GM12864 (cell line): ENCODE data around the gene HLCS.

Source experiments
- DNase-seq: peaks from one replicate; pipeline ENCODE4 v3.0.0-alpha.2; 2011; ENCODE audit warnings: low read depth
- H3K4me3 ChIP-seq: 2 replicates; pipeline ENCODE4 v1.5.1; 2011; ENCODE audit warnings: mild to moderate bottlenecking, low read depth, low read length, control low read depth
- TF ChIP-seq, protein P1 (sequence below): IDR thresholded peaks from 2 replicates; pipeline ENCODE4 v1.5.1; 2011; ENCODE audit warnings: low read depth, mild to moderate bottlenecking, moderate library complexity, low read length, control low read depth, inconsistent platforms; ENCODE audit errors: missing control alignments

HLCS gene

DNA sequence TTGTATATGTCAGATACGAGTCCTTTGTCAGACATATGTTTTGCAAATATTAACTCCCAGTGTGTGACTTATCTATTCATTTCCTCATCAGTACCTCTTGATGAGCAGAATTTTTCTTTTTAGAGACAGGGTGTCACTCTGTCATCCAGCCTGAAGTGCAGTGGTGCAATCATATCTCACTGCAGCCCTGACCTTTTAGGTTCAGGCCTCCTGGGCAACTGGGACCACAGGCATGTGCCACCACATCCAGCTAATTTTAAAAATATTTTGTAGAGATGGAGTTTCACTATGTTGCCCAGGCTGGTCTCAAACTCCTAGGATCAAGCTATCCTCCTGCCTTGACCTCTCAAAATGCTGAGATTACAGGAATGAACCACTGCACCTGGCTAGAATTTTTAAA is 93.0 kb downstream of the HLCS start:
- TF ChIP-seq, protein P1, sequence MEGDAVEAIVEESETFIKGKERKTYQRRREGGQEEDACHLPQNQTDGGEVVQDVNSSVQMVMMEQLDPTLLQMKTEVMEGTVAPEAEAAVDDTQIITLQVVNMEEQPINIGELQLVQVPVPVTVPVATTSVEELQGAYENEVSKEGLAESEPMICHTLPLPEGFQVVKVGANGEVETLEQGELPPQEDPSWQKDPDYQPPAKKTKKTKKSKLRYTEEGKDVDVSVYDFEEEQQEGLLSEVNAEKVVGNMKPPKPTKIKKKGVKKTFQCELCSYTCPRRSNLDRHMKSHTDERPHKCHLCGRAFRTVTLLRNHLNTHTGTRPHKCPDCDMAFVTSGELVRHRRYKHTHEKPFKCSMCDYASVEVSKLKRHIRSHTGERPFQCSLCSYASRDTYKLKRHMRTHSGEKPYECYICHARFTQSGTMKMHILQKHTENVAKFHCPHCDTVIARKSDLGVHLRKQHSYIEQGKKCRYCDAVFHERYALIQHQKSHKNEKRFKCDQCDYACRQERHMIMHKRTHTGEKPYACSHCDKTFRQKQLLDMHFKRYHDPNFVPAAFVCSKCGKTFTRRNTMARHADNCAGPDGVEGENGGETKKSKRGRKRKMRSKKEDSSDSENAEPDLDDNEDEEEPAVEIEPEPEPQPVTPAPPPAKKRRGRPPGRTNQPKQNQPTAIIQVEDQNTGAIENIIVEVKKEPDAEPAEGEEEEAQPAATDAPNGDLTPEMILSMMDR, result no peak

DNA sequence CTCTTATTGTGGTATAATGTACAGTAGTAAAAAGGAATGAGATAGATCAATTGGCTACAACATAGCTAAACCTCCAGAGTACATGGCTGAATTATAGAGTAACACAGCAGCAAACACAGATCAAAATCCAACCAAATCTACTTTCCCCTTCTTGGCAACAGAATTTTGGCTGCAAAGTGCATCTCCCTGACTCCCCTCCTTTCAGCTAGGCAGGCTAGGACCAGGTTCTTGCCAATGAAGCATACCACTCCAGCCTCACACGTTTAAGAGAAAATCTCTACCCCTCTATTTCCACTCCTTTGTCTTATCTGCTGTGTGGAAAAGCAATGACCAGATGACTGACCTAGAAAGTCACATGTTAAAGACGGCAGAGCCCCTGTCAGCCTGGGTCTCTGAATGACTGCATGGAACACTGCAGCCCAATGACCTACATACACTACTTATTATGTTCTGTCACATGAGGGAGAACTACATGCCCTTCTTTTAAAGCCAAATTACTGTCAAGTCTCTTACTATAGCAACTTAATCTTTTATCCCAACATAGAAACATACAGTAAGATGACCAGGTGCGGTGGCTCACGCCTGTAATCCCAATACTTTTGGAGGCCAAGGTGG is 99.1 kb downstream of the HLCS start:
- H3K4me3 ChIP-seq, result no peak overlapping the region
- TF ChIP-seq, protein P1, result no peak
- DNase-seq, result no peak

More for the DNA sequence above, 93.0 kb downstream of the HLCS start:
- DNase-seq, result no peak
- H3K4me3 ChIP-seq, result no peak overlapping the region

DNA sequence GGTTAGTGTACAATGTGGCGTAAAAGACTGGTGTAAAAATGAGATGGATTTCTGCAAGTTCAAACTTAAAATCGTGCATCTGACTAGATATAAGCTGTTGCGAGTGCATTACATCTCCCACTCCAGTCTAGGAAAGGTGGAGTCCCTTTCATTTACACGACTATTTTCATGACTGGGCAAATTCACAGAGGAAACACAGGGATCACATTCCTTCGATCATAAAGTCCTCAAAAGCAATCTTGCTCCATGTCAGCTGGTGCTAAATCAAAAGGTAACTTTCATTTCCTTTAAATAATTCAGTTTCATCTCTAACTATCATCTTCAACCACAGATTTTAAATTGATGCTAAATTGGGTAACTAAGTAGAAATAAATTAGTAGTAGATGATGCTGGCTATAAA is 100.0 kb downstream of the HLCS start:
- H3K4me3 ChIP-seq, result no peak overlapping the region
- TF ChIP-seq, protein P1, result no peak
- DNase-seq, result no peak

DNA sequence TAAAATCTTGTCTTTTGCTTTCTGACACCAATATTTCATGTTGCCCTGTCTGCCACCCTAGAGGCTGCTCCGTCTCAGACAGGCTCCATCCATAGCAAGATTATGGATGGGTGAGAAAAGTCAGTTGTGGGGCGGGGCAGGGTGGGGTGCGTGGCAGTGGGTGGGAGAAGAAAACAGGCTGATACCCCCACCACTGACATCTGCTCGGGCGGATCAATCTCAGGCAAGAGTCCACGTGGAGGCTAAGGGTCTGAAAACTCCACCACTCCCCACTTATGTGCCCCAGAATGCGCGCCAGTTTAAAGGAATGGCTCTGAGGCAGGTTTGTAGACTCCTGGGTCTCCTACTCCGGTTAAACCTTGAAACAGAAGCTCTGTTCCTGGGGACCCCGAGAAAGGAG is 101.5 kb downstream of the HLCS start:
- no peak overlapping the region for H3K4me3 ChIP-seq
- TF ChIP-seq, protein P1, result no peak
- no peak for DNase-seq

DNA sequence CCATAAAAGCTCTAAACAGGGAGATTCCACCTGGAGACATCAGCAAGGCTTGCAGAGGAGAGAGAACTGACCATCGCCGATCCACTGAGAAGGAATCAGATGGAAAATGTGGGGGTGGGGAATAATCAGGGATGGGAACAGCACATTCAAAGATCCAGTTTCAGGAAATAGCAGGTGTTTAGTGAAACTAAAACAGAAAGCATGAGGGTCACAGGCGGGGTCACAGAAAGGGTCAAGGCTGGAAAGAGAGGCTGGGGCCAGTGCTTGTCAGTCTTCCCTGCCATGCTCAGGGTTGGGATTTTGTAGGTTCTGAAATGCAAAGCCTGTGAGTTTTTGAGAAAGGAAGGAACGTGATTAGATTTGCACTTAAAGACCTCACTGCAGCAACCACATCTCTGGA is 103.2 kb downstream of the HLCS start:
- H3K4me3 ChIP-seq, result no peak overlapping the region
- no peak for DNase-seq
- TF ChIP-seq, protein P1, result no peak

DNA sequence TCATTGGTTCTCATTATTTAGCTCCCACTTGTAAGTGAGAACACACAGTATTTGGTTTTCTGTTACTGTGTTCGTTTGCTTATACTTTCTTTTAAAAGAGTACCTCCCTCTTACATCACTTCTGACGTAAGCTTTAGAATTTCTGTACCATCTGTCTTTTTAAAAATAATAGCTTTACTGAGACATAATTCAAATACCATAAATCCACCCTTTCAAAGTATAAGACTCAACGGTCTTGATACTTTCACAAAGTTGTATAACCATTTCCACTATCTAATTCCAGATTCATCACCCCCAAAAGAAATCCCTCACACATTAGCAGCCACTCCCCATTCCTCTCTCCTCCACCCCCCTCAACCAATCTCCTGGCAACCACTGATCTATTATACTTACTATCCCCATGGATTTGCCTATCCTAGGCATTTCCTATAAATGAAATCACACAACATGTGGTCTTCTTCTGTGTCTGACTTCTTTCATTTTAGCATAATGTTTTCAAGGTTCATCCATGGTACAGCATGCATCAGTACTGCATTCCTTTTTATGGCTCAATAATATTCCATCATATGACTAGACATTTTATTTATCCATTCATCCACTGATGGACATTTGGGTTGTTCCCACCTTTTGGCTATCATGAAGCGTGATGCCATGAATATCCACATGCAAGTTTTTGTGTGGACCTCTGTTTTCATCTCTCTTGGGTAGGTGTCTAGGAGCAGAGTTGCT is 104.7 kb downstream of the HLCS start:
- no peak overlapping the region for H3K4me3 ChIP-seq
- TF ChIP-seq, protein P1, result no peak
- no peak for DNase-seq
